HG03064 (cell line): Measurements from ENCODE around the gene TMEM156.

Source experiments
- ATAC-seq: cut with Tn5 transposase; IDR thresholded peaks from one replicate; pipeline ENCODE4 v1.9.1; 2021; ENCODE audit warnings: low read depth; ENCODE audit not compliant: unreplicated experiment

The TMEM156 gene, protein sequence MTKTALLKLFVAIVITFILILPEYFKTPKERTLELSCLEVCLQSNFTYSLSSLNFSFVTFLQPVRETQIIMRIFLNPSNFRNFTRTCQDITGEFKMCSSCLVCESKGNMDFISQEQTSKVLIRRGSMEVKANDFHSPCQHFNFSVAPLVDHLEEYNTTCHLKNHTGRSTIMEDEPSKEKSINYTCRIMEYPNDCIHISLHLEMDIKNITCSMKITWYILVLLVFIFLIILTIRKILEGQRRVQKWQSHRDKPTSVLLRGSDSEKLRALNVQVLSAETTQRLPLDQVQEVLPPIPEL

DNA sequence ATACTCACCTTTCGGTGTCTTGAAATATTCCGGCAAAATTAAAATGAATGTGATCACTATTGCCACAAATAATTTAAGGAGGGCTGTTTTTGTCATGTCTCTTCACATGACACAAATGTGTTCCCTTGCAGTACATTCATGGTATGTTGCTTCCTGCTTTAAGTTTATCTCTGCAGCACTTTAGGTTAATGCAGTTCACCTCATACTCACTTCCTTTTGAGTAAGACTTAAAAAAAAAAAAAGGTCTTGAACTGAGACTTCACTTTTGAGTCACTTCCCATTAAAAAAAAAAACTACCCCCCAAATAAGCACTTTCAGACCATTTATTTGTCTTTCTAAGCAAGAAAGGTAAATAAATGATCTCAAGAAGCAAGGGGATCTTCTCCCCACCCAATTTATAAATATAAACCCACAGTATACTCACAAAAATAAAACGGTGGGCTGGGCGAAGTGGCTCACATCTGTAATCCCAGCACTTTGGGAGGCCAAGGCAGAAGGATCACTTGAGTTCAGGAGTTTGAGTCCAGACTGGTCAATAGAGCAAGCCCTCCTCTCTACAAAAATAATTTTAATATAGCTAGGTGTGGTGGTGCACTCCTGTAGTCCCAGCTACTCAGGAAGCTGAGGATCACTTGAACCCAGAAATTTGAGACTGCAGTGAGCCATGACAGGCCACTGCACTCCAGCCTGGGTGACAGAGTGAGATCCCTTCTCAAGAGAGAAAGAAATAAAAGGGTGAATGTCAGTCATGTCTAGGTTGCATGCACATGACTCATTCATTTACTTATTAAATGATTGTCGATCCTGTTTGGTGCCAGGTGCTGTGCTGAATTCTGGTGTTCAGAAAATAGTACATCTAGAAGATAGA lies at the start of gene TMEM156:
TSS of gene TMEM156 (minus strand) at position 192 of the 868 bp plus-strand sequence. CDS start at position 96, 96 bp downstream.
- ATAC-seq, result peak; percentile 59

DNA sequence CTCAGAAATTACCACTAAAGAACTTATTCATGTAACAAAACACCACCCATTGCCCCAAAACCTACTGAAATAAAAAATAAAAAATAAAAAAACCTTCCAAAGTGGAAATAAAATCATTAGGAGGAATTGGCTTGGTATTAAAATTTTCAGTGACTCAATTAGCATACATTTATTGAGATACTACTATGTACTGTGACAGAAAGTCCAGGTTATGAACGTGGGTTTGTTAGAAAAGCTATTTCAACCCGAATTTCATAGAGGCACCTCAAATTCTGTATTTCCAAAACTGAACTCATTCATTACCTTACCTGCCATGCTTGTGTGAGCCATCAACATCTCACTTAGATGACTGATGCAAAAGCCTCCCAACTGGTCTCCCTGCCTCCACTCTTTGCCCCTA lies 46.6 kb upstream of the TMEM156 start:
- no peak for ATAC-seq

DNA sequence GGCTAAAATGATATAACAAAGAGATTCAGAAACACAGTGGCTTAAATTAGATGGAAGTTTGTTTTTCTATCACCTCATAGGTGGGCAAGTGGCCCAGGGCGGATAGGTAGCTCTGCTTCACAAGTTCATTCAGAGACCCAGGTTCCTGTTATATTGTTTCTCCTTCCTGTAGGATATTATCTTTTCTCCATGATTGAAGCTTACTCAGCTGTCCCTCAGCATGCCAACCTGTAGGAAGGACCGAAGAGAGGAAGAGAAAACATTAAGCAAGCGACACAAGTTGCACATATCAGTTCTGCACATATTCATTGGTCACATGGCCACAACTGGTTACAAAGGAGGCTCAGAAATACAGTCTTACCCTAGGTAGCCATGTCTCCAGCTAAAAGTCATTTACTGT lies 36.7 kb upstream of the TMEM156 start:
- ATAC-seq, result no peak

- ATAC-seq, result no peak
These were observed 35.2 kb upstream of the TMEM156 start for GRCh38 chr4:39067451-39067850.

DNA sequence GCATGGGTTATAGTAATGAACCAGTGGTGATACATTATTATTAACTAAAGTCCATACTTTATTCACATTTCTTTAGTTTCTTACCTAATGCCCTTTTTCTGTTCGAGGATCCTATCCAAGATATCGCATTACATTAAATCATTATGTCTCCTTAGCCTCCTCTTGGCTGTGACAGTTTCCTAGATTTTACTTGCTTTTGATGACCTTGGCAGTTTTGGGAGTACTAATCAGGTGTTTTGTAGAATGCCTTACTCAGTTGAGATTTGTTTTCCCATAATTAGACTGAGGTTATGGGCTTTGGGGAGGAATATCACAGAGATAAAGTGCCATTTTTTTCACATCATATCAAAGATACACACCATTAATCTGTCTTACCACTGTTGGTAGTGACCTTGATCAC lies 34.8 kb upstream of the TMEM156 start:
- no peak for ATAC-seq

DNA sequence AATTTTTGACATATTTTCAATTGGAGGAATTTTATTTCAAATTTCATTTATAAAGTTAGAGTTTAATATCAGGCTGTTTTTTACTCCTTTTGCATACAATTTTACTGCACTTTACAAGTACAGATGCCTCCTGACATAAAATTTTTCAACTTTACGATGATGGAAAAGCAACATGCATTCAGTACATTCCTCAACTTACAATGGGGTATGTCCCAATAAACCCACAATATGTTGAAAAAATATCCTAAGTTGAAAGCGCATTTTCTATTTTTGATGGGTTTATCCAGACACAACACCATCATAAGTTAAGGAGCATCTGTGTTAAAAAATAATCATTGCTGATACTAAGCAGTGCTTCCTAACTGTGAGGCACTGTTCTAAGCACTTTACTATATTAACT lies 34.2 kb upstream of the TMEM156 start:
- no peak for ATAC-seq

GRCh38 chr4:39063430-39063829 lies 31.2 kb upstream of the TMEM156 start:
- no peak for ATAC-seq

- ATAC-seq, result no peak
These were observed 30.5 kb upstream of the TMEM156 start for GRCh38 chr4:39062770-39063097.

GRCh38 chr4:39062094-39062769 lies 30.0 kb upstream of the TMEM156 start, which contains the start of gene KLHL5:
Gene KLHL5 (plus strand): TSS chr4:39062232. CDS start chr4:39062653, 421 bp downstream.
- no peak for ATAC-seq

DNA sequence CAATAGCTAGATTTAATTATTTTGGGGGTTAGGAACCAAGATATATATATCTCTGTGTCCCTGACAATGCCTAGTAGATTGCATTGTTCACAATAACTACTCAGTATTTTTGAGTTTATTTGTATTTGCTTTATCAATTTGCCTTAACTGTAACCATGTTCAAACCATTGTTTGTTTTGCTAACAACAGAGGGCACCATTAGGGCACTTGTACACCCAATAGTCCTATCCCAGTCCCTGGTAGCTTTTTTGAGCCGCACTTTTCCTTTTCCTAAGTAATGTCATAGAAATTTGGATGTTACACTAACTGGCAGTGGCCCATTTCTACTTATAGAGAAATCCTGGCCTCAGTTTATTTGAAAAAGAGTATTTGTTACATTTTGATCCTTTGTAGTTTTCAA lies 29.2 kb upstream of the TMEM156 start:
- no peak for ATAC-seq

DNA sequence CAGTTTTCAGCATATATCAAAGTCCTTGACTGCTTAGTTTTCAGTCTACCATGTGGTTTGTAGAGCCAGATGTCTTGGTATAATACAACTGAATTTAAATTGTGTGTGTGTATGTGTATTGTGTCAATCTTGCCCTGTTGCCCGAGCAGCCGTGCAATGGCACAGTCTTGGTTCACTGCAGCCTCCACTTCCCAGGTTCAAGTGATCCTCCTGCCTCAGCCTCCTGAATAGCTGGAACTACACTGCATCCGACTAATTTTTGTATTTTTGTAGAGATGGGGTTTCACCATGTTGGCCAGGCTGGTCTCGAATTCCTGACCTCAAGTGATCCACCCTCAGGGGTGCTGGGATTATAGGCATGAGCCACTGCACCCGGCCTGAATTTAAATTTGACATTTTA lies 23.8 kb upstream of the TMEM156 start:
- no peak for ATAC-seq

DNA sequence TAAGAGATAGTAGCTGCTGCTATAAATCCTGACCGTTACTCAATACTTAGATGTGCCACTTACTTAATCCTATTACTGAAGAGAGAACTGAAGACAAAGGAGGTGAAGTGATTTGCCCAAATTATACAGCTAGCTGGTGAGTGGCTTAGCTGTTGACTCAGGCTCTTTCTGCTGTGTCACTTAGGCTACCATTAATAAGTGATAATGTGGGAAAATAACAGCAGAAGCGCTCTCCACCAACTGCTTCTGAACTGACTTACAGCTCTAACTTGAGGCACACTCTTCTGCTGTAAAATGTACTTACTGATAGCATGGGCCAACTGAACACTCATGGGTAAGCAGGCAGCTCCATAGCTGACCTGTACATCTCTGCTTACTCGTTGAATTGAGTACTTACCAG lies 22.3 kb upstream of the TMEM156 start:
- ATAC-seq, result no peak

GRCh38 chr4:39053983-39054382 lies 21.8 kb upstream of the TMEM156 start:
- ATAC-seq, result no peak

DNA sequence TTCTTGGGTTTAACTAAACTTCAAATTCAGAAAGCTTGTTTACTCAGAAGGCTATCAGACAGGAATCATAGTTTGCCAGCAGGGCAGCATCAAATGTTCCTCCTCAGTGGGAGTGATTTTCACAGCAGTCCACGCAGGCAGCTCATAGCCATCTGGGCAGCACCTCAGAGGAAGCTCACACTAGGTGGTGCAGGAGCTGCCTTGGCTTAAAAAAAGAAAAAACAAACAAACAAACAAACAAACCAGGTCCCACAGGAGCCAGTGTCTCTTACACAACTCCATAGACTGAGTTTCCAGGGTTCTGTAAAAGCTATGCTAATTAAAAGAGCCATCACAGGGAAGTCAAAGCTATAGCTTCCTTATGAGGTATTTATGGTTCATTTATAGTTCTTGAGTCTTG lies 19.3 kb upstream of the TMEM156 start:
- ATAC-seq, result no peak

DNA sequence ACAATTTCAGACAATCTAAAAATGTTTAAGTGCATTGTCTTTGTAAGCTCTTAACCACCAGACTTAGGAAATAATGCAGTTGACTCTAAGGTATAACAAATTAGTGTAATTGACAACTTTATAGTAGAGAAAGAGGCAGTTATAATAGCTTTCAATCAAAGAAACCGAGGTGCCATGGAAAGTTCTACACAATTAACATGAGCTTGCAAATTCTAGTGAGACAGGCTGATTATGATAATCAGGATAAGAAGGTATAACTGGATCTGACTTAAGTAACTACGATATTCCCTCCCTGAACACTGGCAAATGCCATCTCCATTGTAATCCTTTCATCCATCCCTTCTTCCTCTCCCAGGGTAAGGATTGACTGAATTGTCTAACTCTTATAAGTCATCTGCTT lies 18.4 kb upstream of the TMEM156 start:
- no peak for ATAC-seq

DNA sequence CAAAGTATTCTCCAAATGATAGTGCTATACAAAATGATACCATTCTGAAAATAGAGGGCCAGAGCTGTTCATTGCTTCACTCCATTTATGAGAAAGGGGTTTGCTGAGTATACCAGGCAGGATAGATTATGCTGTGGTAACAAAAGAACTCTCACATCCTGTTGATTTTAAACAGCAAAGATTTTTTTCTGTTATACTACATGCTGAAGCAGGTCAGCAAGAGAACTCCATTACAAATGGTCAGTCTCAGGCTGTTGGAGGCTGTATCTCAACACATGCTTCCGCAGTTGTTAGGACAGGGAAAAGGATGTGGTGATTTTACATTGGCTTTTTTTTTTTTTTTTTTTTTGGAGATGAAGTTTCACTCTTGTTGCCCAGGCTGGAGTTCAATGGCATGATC lies 16.1 kb upstream of the TMEM156 start:
- no peak for ATAC-seq

DNA sequence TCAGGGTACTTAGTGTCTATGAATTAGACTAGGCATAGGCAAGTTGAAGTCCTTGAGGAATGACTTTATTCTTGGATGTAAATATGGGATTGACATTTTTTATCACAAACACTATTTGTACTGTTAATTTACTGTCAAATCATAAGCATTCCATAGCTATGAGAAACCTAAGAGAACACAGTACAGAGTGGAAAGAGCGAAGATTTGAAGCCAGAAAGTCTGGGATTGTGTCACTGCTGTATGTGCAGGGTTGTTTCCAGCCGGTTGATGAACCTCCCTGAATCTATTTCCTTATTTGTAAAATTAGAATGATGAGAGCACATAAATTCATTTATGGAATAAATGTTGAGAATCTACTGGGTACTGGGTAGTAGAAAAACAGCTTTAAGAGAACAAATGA lies 15.5 kb upstream of the TMEM156 start:
- no peak for ATAC-seq

- no peak for ATAC-seq
These were observed 14.0 kb upstream of the TMEM156 start for GRCh38 chr4:39046249-39046648.

- no peak for ATAC-seq
These were observed 13.6 kb upstream of the TMEM156 start for GRCh38 chr4:39045827-39046221.

GRCh38 chr4:39044956-39045826 lies 13.0 kb upstream of the TMEM156 start:
- ATAC-seq, result peak; percentile 27
